ENCODE results near the gene TSPAN18. TPM values are rescaled to one million over a fixed set of nuclear protein-coding genes. Genes with fewer than 3 reads are reported as not detected.

Gene TSPAN18
- total and polyA plus RNA-seq, 3 donors from 2014 or later: 2.1 to 11.1 (median 5.0) TPM

DNA sequence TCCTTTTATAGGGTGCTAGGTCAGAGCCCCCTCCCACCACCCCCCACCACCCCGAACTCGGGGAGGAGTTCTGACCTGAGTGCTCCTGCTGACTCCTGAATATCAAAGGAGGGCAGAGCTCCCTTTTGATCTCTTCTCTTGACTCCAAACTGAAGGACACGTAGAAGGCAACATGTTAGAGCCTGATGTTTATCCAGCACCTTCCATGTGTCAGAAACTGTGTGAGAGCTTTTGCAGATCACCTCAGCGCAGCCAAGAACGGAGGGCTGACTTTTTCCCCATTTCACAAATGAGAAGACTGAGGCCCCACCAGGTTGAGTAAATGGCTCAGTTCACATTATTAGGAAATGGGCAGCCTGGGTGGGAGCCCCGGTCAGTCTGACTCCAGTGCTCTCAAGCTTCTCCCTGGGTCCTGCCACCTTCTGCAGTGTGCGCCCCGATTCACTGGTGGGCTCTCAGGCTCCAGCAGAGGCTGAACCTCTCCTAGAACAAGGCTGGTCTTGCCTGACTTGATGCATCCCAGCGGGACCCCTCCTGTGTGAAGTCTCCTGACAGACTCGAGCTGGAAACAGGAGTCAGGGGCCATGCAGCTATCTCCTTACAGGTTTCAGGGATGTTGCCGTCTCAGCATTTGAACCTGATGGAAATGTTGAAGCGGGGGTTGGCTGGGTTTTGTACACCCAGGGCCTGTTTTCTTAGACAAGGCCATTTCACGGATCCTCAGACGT lies 98.5 kb downstream of the TSPAN18 start:
- intact Hi-C loops (cut with DNase I; ENCODE audit: low total_unique reads): no loop called here
- no peaks in the 10 kb centered on the region for H3K4me1 ChIP-seq
- H3K27me3 ChIP-seq: no peaks in the 10 kb centered on the region
- no peak overlapping the region for H3K27ac ChIP-seq
- TF ChIP-seq POLR2A (IDR thresholded peaks at IDR 0.05): no peak
- TF ChIP-seq, protein P1, sequence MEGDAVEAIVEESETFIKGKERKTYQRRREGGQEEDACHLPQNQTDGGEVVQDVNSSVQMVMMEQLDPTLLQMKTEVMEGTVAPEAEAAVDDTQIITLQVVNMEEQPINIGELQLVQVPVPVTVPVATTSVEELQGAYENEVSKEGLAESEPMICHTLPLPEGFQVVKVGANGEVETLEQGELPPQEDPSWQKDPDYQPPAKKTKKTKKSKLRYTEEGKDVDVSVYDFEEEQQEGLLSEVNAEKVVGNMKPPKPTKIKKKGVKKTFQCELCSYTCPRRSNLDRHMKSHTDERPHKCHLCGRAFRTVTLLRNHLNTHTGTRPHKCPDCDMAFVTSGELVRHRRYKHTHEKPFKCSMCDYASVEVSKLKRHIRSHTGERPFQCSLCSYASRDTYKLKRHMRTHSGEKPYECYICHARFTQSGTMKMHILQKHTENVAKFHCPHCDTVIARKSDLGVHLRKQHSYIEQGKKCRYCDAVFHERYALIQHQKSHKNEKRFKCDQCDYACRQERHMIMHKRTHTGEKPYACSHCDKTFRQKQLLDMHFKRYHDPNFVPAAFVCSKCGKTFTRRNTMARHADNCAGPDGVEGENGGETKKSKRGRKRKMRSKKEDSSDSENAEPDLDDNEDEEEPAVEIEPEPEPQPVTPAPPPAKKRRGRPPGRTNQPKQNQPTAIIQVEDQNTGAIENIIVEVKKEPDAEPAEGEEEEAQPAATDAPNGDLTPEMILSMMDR (IDR thresholded peaks at IDR 0.05): no peak
- no peak for DNase-seq
- H3K4me3 ChIP-seq: no peak overlapping the region
- no peaks in the 10 kb centered on the region for H3K9me3 ChIP-seq
- 88 to 91% methylated on average over 6 to 14 of the region's 14 CpGs for WGBS, 2 donors
- no peaks in the 10 kb centered on the region for H3K36me3 ChIP-seq (ENCODE audit: low read depth, missing control alignments)

DNA sequence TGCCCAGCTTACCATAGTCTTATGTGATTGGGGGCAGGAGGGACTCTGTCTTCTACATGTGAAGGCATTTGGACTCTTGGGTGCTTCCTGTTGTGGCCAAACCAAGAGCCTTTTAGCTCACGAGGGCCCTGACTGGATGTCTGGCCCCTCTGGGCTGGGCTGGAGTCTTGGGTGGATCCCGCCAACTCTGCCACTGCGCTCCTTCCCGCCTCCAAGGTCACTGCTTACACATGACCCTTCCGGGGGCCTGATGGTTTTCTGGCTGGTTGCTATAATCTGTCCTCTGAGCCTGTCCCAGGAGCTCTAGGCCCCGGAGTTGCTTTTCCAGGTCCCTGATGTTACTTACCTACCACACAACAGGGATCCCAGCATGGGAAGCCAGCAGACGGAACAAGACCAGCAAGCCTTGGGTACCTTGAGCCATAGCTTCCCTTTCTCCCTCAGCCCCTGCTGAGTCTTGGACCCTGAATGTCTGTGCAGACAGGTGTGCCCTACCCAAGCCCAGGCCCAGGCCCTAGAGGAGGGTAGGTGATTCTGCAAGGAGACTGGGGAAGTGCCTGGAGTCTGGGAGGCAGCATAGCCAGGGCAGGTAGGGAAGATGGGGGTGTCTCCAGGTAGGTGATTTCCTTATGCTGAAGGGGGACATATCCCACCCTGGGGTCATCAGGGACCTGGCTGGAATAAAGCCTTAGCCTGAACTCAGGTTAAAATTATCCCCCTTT lies 100.3 kb downstream of the TSPAN18 start:
- no peak for DNase-seq
- WGBS, 2 donors: 81 to 85% methylated on average over 6 to 7 of the region's 7 CpGs
- intact Hi-C loops (cut with DNase I; ENCODE audit: low total_unique reads): no loop called here
- no peak overlapping the region for H3K4me3 ChIP-seq
- no peaks in the 10 kb centered on the region for H3K27me3 ChIP-seq
- no peaks in the 10 kb centered on the region for H3K4me1 ChIP-seq
- TF ChIP-seq, protein P1 (IDR thresholded peaks at IDR 0.05): no peak
- TF ChIP-seq POLR2A (IDR thresholded peaks at IDR 0.05): no peak
- H3K9me3 ChIP-seq: no peaks in the 10 kb centered on the region
- no peak overlapping the region for H3K27ac ChIP-seq
- no peaks in the 10 kb centered on the region for H3K36me3 ChIP-seq (ENCODE audit: low read depth, missing control alignments)

DNA sequence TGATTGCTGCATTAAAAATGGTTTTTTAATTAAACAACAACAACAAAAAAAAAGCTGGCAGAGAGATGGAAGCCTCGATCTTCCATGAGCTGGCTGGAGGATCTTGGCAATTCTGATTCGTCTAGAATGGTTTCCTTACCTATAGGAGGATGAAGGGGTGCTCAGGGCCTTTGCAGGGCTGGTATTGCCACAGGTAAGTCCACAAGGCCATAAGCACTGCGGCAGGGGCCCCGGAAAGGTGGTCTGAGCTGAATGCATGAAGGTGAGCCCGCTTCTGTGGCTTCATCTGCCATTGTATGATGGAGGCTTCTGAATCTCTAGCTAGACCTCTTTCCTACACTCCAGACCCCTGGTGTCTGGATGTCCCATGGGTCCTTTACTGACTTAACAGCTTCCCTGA lies 101.5 kb downstream of the TSPAN18 start:
- Histone ChIP-seq H3K27me3 (no peaks in the 10 kb centered on the region), H3K4me1 (no peaks in the 10 kb centered on the region), H3K27ac (no peak overlapping the region), H3K9me3 (no peaks in the 10 kb centered on the region), H3K36me3 (ENCODE audit: low read depth, missing control alignments) (no peaks in the 10 kb centered on the region), H3K4me3 (no peak overlapping the region)
- WGBS, 2 donors: 93% methylated on average over 5 of the region's 5 CpGs
- intact Hi-C loops (cut with DNase I; ENCODE audit: low total_unique reads): no loop called here
- DNase-seq: no peak
- no peak for TF ChIP-seq POLR2A (IDR thresholded peaks at IDR 0.05)
- TF ChIP-seq, protein P1 (IDR thresholded peaks at IDR 0.05): no peak

DNA sequence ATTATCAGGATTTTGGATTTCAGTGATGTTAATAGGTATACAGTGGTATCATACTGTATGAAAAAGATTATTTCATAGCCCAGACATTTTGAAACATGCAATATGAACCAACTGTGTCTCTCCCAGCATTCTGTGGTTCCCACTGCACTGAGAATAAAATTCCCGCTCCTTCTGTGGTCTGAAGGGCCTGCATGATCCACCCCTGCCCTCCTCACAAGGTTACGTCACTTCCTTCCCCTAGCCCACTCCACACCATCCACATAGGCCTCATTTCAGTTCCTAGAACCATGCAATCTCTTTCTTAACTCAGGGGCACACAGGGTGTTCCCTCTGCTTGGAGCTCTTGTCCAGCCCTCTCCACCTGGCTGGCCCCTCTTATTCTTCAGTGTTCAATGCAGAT lies 103.1 kb downstream of the TSPAN18 start:
- no peaks in the 10 kb centered on the region for H3K36me3 ChIP-seq (ENCODE audit: low read depth, missing control alignments)
- no peak for DNase-seq
- WGBS, 2 donors: 80 to 99% methylated on average over 2 of the region's 2 CpGs
- H3K4me1 ChIP-seq: peaks cover 12% of the 10 kb centered on the region
- no peaks in the 10 kb centered on the region for H3K27me3 ChIP-seq
- no peak overlapping the region for H3K4me3 ChIP-seq
- no peaks in the 10 kb centered on the region for H3K9me3 ChIP-seq
- H3K27ac ChIP-seq: no peak overlapping the region
- no peak for TF ChIP-seq POLR2A (IDR thresholded peaks at IDR 0.05)
- TF ChIP-seq, protein P1 (IDR thresholded peaks at IDR 0.05): no peak
- intact Hi-C loops (cut with DNase I; ENCODE audit: low total_unique reads): no loop called here
